GM21619 (cell line): Measurements from ENCODE around the gene C18orf54.
"Not testable (repeated sequence)": the region's sequence is repeated elsewhere in the genome, so short reads cannot be mapped to it uniquely, and the experiment has no call there.

Source experiments
- ATAC-seq: cut with Tn5 transposase; IDR thresholded peaks from one replicate; pipeline ENCODE4 v1.9.1; 2021; ENCODE audit not compliant: unreplicated experiment

Gene C18orf54

DNA sequence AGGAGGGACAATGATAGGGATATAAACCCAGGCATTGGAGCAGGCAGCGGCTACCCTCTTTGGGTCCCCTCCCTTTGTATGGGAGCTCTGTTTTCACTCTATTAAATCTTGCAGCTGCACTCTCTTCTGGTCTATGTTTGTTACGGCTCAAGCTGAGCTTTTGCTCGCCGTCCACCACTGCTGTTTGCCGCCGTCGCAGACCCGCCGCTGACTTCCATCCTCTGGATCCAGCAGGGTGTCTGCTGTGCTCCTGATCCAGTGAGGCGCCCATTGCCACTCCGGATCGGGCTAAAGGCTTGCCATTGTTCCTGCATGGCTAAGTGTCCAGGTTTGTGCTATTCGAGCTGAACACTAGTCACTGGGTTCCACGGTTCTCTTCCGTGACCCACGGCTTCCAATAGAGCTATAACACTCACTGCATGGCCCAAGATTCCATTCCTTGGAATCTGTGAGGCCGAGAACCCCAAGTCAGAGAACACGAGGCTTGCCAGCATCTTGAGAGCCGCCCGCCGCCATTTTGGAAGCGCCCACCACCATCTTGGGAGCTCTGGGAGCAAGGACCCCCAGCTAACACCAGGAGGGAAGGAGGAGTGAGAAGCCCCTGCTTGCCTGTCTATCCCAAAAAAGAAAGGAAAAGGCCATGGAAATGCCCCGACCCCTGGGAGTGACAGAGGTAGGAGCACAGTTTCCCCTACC, 29.2 kb downstream of the C18orf54 start:
- not testable (repeated sequence) for ATAC-seq

DNA sequence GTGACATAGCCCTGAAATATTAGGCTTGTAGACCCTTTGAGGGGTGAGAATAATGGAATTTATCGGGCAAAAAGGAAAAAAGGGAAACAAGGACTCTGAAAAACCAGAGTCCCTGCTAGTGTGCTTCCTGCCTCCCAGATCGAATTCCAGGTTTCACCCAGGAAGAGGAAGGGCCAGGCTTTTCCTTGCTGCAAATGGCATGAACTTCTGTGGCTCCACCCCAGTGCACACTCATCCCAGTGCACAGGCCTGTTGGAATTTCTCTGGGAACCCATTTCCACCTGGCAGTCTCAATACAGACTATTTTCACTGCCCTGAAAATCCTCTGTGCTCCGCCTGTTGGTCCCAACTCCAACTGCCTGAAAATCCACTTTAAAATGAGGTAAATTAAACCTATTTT, 29.9 kb downstream of the C18orf54 start:
- no peak for ATAC-seq

DNA sequence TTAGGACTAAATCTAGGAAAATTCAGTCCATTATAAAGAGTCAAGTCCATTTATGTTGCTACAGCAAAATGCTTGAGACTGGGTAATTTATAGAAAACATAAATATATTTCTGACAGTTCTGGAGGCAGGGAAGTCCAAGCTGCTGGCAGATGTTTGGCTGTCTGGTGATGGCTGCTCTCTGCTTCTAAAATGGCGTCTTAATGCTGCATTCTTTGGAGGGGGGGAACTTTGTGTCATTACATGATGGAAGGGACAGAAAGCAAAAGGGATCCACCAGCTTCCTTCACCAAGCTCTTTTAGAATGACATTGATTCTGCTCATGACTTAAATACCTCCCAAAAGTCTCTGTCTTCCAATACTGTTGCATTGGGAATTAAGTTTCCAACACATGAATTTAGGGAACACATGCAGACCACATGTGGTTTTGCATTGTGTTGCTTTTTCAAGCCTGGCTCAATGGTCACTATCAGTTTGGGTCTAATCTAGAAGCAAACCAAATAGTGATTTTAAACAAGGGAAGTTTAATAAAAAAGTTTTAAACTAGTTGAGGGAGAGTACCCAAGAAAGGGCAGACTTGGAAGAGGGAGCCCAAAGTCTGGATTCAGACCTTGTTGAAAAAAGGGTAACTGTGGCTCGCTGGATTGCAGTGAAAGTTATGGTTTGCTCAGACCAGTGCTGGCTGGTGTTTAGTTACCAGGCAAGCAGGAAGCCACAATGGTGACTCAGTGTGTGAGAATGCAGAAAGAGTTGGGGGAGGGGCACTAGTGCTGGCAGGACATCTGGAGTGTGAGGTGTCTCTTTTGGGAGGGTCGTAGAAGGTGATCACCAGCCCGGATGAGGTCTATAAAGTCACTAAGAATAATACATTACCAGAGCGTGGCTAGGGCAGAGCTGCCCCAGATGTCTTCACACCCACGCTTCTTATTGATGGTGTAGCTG, 30.8 kb downstream of the C18orf54 start:
- ATAC-seq: peak; percentile 77

DNA sequence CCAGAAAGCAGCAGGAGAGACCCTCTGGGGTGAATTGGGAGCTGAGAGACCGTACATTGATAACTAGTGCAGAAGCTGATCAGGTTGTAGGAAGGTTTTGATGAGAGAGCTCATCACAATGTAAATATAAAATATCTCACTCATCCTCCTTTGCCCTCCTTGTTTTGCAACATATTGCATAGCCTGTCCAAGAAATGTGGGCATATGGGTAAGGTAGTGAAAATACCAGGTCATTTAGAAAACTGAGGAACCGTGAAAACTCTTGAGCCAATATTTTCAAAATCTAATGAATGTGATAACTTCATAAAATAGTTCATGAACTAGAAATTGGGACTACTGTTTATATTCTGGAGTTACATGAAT, 31.4 kb downstream of the C18orf54 start:
- ATAC-seq: no peak

DNA sequence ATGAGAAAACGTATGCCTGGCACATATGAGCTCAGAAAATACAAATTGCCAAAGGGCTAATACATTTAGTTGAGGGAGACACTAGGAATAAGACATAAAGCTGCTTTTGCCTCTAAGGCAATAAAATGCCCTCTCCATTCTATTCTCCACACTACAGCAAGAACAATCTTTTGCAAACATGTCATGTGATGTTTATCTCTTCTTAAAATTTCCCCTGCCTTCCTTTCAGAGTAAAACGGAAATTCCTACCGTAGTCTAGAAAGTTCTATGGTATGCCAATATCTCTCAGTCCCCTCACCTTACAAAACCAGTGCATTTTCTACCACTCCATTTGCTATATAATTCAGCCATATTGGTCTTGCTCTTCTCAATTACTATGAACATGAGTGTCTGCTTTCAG, 33.1 kb downstream of the C18orf54 start:
- ATAC-seq: no peak

DNA sequence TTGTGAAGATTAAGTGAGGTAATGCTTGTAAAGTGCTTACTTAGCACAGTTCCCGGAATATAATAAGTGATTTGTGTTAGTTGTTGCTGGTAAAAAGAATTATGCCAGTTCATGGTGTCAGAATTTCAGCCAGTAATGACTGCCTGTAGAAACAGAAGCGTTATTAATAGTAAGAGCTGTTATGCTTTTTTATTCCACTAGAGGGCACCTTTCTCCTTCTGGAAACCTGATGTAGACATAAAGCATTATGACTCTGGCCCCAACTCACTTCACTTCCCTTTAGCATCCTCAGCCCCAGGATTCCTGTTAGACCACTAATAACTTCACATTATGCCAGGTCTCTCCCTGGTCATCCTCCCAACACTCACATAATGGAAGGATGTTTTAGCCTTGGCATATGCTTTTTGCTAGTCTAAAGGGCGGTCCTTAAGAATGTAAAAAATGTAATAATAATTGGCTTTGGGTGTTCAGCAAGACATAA, 34.9 kb downstream of the C18orf54 start:
- ATAC-seq: peak; percentile 68

DNA sequence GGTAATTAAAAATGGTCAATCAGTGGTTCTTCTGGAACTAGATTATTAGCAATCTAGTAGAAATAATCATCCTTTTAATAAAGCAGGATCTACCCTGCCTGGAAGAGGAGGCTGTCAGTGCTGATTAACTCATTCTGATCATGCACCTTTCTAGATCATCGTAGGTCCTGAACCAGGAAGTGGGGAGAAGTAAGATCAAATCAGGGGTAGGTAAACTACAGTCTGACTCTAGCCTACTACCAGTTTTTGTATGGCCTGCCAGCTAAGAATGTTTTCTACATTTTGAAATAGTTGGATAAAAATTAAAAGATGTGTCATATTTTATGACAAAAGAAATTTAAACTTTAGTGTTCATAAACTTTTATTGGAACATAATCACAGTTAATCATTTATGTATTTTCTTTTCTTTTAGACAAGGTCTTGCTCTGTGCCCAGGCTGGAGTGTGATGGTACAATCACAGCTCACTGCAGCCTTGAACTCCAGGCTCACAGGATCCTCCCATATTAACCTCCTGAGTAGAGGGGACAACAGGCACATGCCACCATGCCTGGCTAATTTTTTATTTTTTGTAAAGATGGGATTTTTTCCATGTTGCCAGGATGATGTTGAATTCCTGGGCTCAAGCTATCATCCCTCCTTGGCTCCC, 36.1 kb downstream of the C18orf54 start:
- ATAC-seq: no peak

DNA sequence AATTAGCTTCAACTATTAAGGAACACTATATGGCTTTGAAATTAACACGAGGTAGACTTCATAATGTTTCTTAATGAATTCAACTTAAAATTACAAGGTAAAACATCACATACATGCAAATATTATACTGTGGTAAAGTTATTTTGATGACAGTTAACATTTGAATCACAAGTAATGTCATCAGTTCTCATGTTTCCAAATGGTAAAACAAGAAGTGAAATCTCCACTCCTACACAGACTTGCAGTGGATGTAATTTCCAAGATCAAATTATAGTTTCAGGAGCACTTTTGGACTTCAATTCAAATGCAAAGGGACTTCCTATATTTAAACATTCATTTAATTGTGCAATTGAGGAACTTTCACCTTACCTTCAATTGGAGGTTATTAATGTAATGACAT, 39.1 kb downstream of the C18orf54 start:
- ATAC-seq: no peak

DNA sequence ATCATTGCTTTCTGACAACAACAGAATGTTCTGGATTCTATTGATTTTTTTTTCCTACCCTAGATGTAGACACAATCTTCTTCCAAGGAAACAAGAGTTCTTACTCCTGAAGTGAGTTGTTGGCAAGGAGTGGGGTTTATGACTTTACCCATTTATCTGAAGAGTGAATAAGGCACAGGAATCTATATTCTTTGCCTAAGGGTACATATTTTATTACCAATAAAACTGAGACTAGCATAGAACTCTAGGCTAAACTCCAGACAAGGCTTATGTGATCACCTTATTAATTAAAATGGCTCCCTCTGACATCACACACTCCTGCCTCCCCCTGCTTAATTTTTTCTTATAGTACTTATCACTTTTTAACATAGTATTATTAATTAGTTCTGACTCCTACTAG, 47.6 kb downstream of the C18orf54 start:
- no peak for ATAC-seq

DNA sequence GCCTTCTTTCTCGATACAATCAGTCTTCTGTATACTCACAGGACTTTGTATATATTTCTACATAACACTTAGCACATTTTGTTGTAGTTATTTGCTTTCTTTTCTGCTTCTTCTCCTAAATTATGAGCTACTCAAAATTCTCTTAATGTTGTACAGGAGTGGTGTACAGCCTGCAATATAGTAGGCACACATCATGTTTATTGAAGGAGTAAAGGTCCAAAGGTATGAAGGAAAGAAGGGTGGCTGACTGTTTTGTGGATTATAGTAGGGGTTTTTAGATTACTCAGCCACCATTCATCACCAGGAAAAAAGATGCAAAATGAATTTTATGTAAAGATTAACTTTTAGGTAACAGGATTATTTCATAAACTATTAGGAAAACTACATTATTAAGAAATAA, 54.1 kb downstream of the C18orf54 start:
- ATAC-seq: no peak

DNA sequence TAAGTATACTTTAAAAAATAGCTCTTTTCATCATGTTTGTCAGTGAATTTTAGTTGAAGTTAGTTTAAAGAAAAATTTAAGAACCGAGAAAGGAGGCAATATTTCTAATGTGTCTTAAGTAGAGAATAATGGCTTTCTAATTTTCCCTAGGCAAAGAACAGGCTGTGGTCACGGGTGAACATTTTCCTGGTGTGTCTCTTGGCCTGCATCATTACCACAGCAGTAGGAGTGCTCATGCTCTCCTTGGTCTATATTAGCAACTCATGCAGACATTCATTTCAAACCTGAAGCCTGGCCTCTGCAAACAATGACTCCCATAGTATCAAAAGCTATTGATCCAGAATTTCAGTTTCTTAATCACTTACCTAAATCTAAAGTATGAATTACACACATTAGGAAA, 57.4 kb downstream of the C18orf54 start:
- ATAC-seq: no peak

DNA sequence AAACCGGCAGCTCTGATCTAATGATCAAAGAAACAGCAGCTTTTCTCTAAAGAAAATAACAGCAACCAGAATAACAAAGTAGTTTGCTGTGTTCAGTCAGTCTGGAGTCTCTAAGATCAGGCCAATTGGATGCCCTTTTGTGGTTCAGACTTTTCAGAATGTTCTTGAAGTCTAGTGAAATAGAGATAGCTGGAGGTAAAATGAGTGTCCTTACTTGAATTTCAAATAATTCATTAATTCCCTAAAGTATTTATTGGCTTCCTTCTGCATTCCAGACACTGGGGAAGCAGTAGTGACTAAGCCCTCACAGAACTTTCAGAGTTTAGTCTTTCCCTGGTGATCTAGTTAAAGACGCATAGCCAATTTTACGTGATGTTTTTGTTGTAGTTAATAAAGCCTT, 58.7 kb downstream of the C18orf54 start:
- ATAC-seq: no peak

DNA sequence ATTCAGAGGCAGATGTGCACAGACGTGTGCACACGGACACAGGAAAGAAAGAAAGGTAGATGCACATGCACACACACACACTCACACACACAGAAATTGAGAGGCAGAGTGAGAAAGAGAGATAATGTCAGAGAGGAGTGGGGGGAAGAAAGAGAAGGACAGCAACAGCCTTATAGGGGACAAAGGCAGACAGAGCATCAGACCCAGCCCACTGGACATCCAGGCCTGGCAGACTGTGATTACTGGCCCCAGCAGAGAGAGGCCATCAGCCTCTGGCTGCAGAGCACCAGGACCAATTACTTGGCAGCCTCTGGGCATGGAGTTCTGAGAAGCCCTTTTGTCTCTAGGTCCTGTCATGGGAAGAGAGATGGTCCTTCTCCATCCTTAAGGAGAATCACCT, 66.1 kb downstream of the C18orf54 start:
- no peak for ATAC-seq

DNA sequence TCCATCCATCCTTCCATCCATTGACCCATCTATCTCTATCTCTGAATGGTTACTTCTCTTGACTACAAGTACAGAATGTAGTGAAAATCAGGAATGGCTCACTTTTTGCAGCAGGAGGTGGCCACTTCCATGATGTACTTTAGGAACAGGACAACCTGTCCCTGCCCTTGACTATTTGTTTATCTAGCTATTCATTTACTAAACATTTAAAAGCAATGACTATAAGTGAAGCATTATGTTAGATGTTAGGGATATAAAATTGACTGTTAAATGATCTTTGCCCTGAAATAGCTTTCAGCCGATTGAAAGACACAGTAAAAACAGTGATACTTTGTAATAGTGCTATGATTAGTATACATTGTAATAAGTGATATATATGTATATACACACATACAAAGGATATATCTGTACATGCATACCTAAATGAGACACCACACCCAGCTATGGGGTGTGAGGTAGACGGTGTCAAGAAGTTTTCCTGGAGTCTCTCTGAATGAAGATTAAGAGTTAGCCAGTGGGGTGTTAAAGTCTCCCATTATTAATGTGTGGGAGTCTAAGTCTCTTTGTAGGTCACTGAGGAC, 68.5 kb downstream of the C18orf54 start:
- no peak for ATAC-seq
